ENCODE results near the gene HOXD10.

Gene HOXD10

DNA sequence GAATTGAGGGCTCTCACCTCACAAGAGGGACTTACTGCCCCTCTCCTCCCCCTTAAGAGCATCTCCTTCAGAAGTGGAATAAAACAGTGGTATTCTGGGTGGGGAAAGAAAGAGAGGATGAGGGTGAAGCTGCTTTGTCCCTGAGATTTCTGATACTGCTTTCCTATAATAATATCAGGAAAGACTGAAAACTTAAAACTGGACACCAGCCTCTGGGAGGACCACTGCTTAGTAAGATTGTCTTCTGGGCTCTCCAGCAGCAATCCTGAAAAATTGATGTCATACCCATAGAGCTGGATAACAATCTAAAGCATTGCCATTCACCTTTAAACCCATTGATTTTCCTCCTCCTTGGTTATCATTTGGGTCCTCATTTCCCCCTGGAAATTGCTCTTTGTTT is 30.1 kb downstream of the HOXD10 start:
- TF ChIP-seq, protein P1, sequence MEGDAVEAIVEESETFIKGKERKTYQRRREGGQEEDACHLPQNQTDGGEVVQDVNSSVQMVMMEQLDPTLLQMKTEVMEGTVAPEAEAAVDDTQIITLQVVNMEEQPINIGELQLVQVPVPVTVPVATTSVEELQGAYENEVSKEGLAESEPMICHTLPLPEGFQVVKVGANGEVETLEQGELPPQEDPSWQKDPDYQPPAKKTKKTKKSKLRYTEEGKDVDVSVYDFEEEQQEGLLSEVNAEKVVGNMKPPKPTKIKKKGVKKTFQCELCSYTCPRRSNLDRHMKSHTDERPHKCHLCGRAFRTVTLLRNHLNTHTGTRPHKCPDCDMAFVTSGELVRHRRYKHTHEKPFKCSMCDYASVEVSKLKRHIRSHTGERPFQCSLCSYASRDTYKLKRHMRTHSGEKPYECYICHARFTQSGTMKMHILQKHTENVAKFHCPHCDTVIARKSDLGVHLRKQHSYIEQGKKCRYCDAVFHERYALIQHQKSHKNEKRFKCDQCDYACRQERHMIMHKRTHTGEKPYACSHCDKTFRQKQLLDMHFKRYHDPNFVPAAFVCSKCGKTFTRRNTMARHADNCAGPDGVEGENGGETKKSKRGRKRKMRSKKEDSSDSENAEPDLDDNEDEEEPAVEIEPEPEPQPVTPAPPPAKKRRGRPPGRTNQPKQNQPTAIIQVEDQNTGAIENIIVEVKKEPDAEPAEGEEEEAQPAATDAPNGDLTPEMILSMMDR (IDR thresholded peaks at IDR 0.05; ENCODE audit: extremely low read depth, insufficient read depth, missing control alignments) = no peak
- in situ Hi-C loops (cut with MboI; ENCODE audit: low pct_unique_long_range_greater_than_20kb, low sequenced_read_pairs, unreplicated experiment) = loop anchor here (10.0 kb wide), 1 partner anchor 308 kb away; no protein-coding TSS in a partner anchor
- no peak for DNase-seq (ENCODE audit: low spot score)

DNA sequence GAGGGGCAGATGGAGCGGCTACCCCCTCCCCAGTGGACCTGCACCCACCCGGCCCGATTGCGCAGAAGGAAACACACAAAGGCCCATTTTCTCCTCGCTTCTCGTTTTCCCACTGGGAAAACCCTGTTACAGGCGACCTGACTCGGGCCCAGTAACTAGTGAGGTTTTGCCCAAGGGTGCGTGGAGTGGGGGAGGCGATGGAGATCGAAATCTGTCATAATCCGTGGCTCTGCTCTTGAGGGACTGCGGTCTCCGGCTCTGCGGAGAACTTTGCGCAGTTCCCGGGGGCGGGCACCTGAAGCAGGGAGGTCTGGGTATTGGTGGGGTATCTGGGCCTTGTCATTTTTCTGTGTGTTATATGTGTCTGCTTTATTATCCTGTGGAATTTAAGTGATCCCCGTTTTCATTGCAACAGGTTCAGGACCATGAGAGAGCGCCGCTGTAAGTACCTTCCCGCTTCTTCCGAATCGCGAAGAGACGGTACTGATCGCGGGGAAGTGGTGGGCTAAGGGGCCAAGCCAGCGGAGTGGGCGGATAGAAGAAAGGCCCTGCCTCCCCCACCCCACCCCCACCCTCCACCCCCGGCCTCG is 30.7 kb downstream of the HOXD10 start:
- TF ChIP-seq, protein P1 (IDR thresholded peaks at IDR 0.05; ENCODE audit: extremely low read depth, insufficient read depth, missing control alignments) = no peak
- DNase-seq (ENCODE audit: low spot score) = no peak
- in situ Hi-C loops (cut with MboI; ENCODE audit: low pct_unique_long_range_greater_than_20kb, low sequenced_read_pairs, unreplicated experiment) = loop anchor here (10.0 kb wide), 1 partner anchor 307 kb away; no protein-coding TSS in a partner anchor

DNA sequence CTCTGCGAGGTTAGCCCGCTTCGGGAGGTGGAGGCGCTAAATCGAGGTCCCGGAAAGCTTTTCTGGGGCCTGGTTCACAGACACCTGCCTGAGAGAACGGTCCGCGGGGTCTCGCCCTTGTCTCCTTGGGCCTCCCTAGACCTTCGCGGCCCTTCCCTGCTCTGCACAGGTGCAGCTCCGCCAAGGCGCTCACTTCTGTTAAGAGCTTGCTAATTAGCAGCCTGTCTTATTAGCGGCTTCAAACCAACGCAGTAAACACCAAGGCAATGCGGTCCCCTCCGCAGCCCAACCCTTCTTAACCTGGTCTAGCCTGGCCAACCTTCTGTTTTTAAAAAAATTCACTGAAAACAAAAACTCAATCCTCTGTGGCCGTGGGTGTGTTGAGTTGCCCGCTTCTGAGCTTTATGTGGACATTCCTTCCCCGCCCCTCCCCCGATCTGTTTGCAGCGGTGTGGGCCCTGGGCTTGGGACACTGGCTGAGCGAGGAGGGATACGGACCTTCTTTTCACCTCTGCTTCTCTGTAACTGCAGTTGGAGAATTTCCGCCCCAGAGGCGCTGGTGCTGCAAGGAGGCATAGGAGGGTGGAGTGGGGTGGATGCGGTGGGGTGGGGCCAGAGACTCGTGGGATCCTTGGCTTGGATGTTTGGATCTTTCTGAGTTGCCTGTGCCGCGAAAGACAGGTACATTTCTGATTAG is 31.4 kb downstream of the HOXD10 start:
- TF ChIP-seq, protein P1 (IDR thresholded peaks at IDR 0.05; ENCODE audit: extremely low read depth, insufficient read depth, missing control alignments) = no peak
- in situ Hi-C loops (cut with MboI; ENCODE audit: low pct_unique_long_range_greater_than_20kb, low sequenced_read_pairs, unreplicated experiment) = loop anchor here (10.0 kb wide), 1 partner anchor 307 kb away; no protein-coding TSS in a partner anchor
- DNase-seq (ENCODE audit: low spot score) = no peak

DNA sequence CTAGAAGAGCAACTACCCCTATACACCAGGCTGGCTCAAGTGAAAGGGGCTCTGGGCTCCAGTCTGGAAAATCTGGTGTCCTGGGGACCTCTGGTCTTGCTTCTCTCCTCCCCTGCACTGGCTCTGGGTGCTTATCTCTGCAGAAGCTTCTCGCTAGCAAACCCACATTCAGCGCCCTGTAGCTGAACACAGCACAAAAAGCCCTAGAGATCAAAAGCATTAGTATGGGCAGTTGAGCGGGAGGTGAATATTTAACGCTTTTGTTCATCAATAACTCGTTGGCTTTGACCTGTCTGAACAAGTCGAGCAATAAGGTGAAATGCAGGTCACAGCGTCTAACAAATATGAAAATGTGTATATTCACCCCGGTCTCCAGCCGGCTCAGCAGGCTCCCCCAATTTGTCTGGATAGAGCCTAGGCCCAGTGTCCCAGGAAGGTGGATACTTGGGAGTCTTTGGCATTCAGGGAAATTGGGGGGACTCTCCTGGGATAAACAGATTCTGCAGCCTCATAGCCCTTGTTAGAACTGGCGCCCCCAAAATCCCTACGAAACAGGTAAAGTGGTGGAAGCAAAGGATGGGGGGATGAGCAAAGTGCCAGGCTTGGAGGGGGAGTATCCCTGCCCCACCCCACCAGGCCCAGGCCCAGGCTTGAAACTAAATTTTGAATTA is 32.3 kb downstream of the HOXD10 start:
- in situ Hi-C loops (cut with MboI; ENCODE audit: low pct_unique_long_range_greater_than_20kb, low sequenced_read_pairs, unreplicated experiment) = loop anchor here (10.0 kb wide), 1 partner anchor 306 kb away; no protein-coding TSS in a partner anchor
- TF ChIP-seq, protein P1 (IDR thresholded peaks at IDR 0.05; ENCODE audit: extremely low read depth, insufficient read depth, missing control alignments) = no peak

DNA sequence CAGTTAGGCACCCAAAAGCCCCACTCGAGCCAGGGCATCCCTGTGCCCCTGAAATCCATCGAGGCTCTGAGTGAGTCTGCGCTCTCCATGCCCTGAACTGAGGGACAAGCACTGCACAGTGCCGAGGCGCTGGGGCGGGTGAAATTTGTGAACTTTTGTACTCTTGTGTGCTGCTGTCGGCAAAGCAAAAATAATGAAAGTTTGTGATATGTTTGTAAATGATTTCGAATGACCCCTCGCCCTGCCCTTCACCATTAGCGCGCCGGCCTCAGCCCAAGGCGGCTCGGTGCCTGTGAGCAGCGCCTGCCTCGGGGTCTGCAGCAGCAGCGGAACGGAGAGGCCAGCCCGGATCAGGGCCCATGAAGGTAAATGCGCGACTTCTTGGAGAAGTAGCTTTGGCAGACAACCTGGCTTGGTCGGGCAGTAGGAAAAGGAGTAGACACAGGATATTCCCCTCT is 32.9 kb downstream of the HOXD10 start:
- no peak for DNase-seq (ENCODE audit: low spot score)
- TF ChIP-seq, protein P1 (IDR thresholded peaks at IDR 0.05; ENCODE audit: extremely low read depth, insufficient read depth, missing control alignments) = no peak
- in situ Hi-C loops (cut with MboI; ENCODE audit: low pct_unique_long_range_greater_than_20kb, low sequenced_read_pairs, unreplicated experiment) = loop anchor here (10.0 kb wide), 1 partner anchor 305 kb away; no protein-coding TSS in a partner anchor

More for the DNA sequence above, 32.3 kb downstream of the HOXD10 start:
- no peak for DNase-seq (ENCODE audit: low spot score)

DNA sequence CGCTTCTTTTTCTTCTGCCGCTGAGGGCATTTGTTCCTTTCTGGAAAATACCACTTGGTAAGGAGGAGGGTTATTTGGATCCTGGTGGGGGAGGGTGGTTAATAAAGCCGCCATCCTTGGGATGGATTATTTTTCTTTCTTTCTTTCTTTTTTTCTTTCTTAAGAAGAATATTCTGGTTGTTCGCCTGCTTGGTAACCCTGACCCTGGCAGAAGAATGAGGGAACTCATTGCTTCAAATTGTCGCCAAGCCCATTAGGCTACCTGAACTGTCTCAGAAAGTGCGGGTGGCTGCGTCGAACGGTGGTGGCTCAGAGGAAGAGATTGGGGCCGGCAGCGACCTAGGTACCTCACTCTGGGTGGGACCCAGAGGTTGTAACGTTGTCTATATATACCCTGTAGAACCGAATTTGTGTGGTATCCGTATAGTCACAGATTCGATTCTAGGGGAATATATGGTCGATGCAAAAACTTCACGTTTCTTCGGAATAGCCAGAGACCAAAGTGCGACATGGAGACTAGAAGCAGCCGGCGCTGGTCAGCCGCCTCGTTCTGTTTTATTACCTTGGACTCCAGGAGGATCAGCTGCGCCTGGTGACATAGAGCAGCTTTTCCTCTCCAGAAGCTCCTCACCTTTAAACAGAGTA is 33.5 kb downstream of the HOXD10 start:
- TF ChIP-seq, protein P1 (IDR thresholded peaks at IDR 0.05; ENCODE audit: extremely low read depth, insufficient read depth, missing control alignments) = no peak
- in situ Hi-C loops (cut with MboI; ENCODE audit: low pct_unique_long_range_greater_than_20kb, low sequenced_read_pairs, unreplicated experiment) = loop anchor here (10.0 kb wide), 1 partner anchor 305 kb away; no protein-coding TSS in a partner anchor

More for the DNA sequence above, 33.5 kb downstream of the HOXD10 start:
- no peak for DNase-seq (ENCODE audit: low spot score)

Data from GM13977 (cell line).